ENCODE results near the gene GPR61. TPM values are rescaled to one million over a fixed set of nuclear protein-coding genes. Genes with fewer than 3 reads are reported as not detected.

The GPR61 gene
- total and polyA plus RNA-seq, 2 of the 4 experiments (the other 2 are of a cell fraction): not detected

- in situ Hi-C loops (cut with MboI; ENCODE audit: low sequenced_read_pairs) (no loop called here), dilution Hi-C loops (cut with HindIII; ENCODE audit: low sequenced_read_pairs, unreplicated experiment) (no loop called here), intact Hi-C loops (cut with micrococcal nuclease) (no loop called here)
- ATAC-seq (ENCODE audit: low read depth): no peak
- no peaks in the 10 kb centered on the region for H4K20me1 ChIP-seq (ENCODE audit: insufficient read depth, low read length)
- no TSS peak for BruUV-seq (replicated peaks)
- ChIA-PET POLR2A (ENCODE audit: unreplicated experiment) (no interaction called here), CTCF (interaction anchor here (0.6 to 1.5 kb wide), 4 partner anchors 18 to 38 kb away, joined by 3 to 7 read pairs (median 3); no protein-coding TSS in a partner anchor)
- TF ChIP-seq FOS (IDR thresholded peaks at IDR 0.05; ENCODE audit: low read depth, low read length) (no peak), CEBPB (IDR thresholded peaks at IDR 0.05; ENCODE audit: low read depth, low read length) (no peak), BHLHE40 (IDR thresholded peaks at IDR 0.05; ENCODE audit: low read depth, low read length) (no peak), RCOR1 (IDR thresholded peaks at IDR 0.05; ENCODE audit: insufficient replicate concordance, low read length) (no peak), ELK1 (IDR thresholded peaks at IDR 0.05; ENCODE audit: borderline replicate concordance, low read depth, low read length) (no peak), POLR2A (IDR thresholded peaks at IDR 0.05; ENCODE audit: low read depth, low read length) (no peak), NFE2L2 (IDR thresholded peaks at IDR 0.05; ENCODE audit: low read depth, low read length) (no peak), MAZ (IDR thresholded peaks at IDR 0.05; ENCODE audit: borderline replicate concordance, low read depth, low read length) (no peak), CHD1 (IDR thresholded peaks at IDR 0.05; ENCODE audit: low read depth, low read length) (no peak), RFX5 (IDR thresholded peaks at IDR 0.05; ENCODE audit: low read depth, low read length) (no peak), RAD21 (IDR thresholded peaks at IDR 0.05; ENCODE audit: low read length) (no peak), MXI1 (IDR thresholded peaks at IDR 0.05; ENCODE audit: borderline replicate concordance, low read depth, low read length) (no peak), SMC3 (IDR thresholded peaks at IDR 0.05; ENCODE audit: low read depth, low read length) (no peak)
- TF ChIP-seq, protein P1, sequence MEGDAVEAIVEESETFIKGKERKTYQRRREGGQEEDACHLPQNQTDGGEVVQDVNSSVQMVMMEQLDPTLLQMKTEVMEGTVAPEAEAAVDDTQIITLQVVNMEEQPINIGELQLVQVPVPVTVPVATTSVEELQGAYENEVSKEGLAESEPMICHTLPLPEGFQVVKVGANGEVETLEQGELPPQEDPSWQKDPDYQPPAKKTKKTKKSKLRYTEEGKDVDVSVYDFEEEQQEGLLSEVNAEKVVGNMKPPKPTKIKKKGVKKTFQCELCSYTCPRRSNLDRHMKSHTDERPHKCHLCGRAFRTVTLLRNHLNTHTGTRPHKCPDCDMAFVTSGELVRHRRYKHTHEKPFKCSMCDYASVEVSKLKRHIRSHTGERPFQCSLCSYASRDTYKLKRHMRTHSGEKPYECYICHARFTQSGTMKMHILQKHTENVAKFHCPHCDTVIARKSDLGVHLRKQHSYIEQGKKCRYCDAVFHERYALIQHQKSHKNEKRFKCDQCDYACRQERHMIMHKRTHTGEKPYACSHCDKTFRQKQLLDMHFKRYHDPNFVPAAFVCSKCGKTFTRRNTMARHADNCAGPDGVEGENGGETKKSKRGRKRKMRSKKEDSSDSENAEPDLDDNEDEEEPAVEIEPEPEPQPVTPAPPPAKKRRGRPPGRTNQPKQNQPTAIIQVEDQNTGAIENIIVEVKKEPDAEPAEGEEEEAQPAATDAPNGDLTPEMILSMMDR (conservative IDR thresholded peaks at IDR 0.05; ENCODE audit: low read depth, low read length): no peak
- no peaks in the 10 kb centered on the region for H3K79me1 ChIP-seq (ENCODE audit: low read depth in 1 of 2, low read length in 2 of 2)
- no peak overlapping the region for H3K4me3 ChIP-seq (ENCODE audit: insufficient read depth, low read depth, low read length)
- no peak overlapping the region for H2AFZ ChIP-seq (replicated peaks; ENCODE audit: low read length, poor library complexity)
- no peak overlapping the region for H3K27ac ChIP-seq (ENCODE audit: insufficient read depth, low read length)
- H4K8ac ChIP-seq (ENCODE audit: low read depth in 2 of 2, low read length in 2 of 2): no peak overlapping the region
- H3K56ac ChIP-seq (ENCODE audit: extremely low read depth, insufficient read depth, low read length): no peak overlapping the region
- H2BK5ac ChIP-seq (ENCODE audit: low read depth, low read length, poor library complexity, severe bottlenecking): no peak overlapping the region
- H3K4ac ChIP-seq (ENCODE audit: low read depth, low read length): no peak overlapping the region
- WGBS, 2 experiments (ENCODE audit: extremely low coverage in 2 of 2, insufficient read length in 1 of 2): 90% methylated on average over 2 of the region's 3 CpGs; no CpG with 5 or more reads in 1 of the 2 experiments
- no peak overlapping the region for H2AK9ac ChIP-seq (replicated peaks; ENCODE audit: low read depth, low read length, poor library complexity)
- H3K4me1 ChIP-seq (ENCODE audit: control insufficient read depth, insufficient read depth, low read length): peaks cover 7% of the 10 kb centered on the region
- H3K9me3 ChIP-seq (ENCODE audit: control insufficient read depth, insufficient read depth, low read length): no peaks in the 10 kb centered on the region
- no peak overlapping the region for H3K4me2 ChIP-seq (ENCODE audit: low read depth, low read length)
- no peak overlapping the region for H3K23ac ChIP-seq (ENCODE audit: low read depth, low read length)
- H3K18ac ChIP-seq (ENCODE audit: low read depth, low read length): no peak overlapping the region
- H3K9ac ChIP-seq (ENCODE audit: low read depth, low read length): no peak overlapping the region
- no peak overlapping the region for H4K91ac ChIP-seq (ENCODE audit: insufficient read depth, low read depth, low read length)
- H2BK15ac ChIP-seq (ENCODE audit: low read depth, low read length): no peak overlapping the region
- DNase-seq: no peak
- no peaks in the 10 kb centered on the region; the same call in 1 of the 2 replicates for H3K9me1 ChIP-seq (ENCODE audit: insufficient read depth, low read length)
- no peak overlapping the region for H4K5ac ChIP-seq (ENCODE audit: low read depth, low read length)
- no peaks in the 10 kb centered on the region for H3K36me3 ChIP-seq (ENCODE audit: control insufficient read depth, insufficient read depth, low read length)
- H2AK5ac ChIP-seq (ENCODE audit: low read depth, low read length): no peak overlapping the region
- no peak overlapping the region for H3K14ac ChIP-seq (replicated peaks; ENCODE audit: low read depth, low read length)
- H3K27me3 ChIP-seq (ENCODE audit: control insufficient read depth, insufficient read depth, low read length): peaks cover 15% of the 10 kb centered on the region
- H2BK120ac ChIP-seq (ENCODE audit: low read depth, low read length): no peak overlapping the region
- no peak overlapping the region for H2BK20ac ChIP-seq (ENCODE audit: low read depth, low read length)
These were observed 11.0 kb upstream of the GPR61 start for GRCh38 chr1:109528712-109529111.
